HG03025 (cell line): ENCODE measurements around the gene FGF19.

Experiments used
- ATAC-seq: cut with Tn5 transposase; IDR thresholded peaks from one replicate; pipeline ENCODE4 v1.9.1; 2021; ENCODE audit warnings: mild to moderate bottlenecking, moderate library complexity; ENCODE audit not compliant: unreplicated experiment, low FRiP score

The FGF19 gene

GRCh38 chr11:69674267-69674885, 29.4 kb downstream of the FGF19 start:
- no peak for ATAC-seq

GRCh38 chr11:69671734-69672465, 31.9 kb downstream of the FGF19 start:
- no peak for ATAC-seq

DNA sequence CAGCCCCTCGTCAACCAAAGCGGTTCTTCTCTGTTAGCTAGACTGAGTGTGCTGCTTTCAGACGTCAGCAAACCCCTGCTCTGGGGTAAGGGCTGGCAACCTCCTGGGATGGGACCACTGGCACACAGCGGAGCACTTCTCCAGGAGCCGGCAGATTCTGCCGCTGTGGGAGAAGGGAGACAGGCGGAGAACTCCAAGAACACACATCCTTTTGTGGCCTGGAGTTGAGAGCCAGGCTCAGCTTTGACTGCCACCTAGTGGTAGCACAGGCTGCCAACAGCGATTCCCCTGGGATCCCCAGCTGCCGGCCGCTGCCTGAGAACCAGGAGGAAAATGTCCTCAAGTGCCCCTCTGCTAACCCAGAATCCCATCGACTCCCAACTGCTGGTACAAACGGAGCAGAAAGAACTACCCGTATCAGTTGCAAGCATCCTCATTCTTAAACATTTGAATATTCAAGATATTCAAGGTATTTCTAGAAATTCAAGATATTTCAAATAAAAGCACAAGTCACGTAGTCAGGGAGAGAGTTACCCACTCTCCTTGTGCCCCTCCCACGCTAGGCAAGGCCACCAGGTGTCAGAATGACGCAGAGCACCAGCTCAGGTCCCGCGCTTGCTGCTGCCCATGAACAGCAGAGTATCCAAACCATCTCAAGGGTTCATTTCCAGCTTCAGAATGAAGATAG, 33.5 kb downstream of the FGF19 start:
- ATAC-seq, result no peak

GRCh38 chr11:69669486-69669885, 34.3 kb downstream of the FGF19 start:
- no peak for ATAC-seq

GRCh38 chr11:69667619-69668604, 35.9 kb downstream of the FGF19 start:
- ATAC-seq, result no peak

- ATAC-seq, result no peak
These were observed 36.9 kb downstream of the FGF19 start for GRCh38 chr11:69666752-69667536.

DNA sequence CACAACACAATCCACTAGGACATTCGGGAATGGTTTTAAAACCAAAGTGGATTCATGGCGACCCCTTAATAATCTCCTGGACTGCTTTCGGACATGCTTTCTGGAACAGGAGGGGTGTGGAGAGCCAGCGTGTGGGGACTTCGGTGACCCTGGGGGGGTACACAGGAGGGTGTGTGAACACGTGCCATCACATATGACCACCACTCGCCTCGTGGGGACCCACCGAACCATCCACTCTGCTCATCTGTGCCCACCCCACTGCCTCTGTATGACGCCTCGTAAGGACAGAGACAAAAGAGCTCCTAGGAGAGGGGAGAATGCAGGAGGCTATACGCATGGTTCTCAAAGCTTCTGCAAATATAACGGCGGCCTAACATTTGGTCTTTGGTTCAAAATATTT, 37.6 kb downstream of the FGF19 start:
- ATAC-seq, result no peak

GRCh38 chr11:69665669-69666068, 38.2 kb downstream of the FGF19 start:
- ATAC-seq, result no peak

GRCh38 chr11:69664901-69665300, 38.9 kb downstream of the FGF19 start:
- ATAC-seq, result no peak

DNA sequence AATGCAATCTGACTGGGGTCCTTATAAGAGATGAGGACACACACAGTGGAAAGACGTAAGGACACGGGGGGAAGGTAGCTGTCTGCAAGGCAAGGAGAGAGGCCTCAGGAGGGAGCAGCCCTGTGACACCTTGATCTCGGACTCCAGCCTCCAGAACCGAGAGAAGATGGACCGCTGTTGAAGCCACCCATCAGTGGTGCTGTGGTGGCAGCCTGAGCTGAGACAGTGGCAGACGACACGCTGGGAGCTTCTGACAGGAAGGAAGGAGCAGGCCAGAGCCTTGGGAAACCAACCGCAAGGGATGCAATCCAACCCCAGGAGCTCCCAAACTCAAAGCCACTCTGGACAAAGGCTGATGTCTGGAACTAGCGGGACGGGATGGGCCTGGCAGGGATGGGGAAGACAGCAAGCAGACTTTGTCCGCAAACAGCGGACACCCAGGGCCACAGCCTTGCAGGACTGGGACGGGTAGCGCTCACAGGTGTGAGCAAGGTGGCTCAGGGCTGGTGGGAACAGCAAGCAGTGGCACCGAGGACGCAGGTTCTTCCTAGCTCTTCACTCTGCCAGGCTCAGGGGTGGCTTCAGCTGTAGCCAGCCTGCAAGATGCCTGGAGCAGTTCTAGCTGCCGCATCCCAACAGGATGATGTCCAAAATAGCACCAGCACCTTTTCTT, 39.6 kb downstream of the FGF19 start:
- ATAC-seq, result no peak

- no peak for ATAC-seq
These were observed 40.5 kb downstream of the FGF19 start for GRCh38 chr11:69663326-69663725.

GRCh38 chr11:69662806-69663205, 41.0 kb downstream of the FGF19 start:
- no peak for ATAC-seq

- ATAC-seq, result no peak
These were observed 41.7 kb downstream of the FGF19 start for GRCh38 chr11:69662021-69662698.

GRCh38 chr11:69661413-69661715, 42.5 kb downstream of the FGF19 start:
- ATAC-seq, result no peak

- no peak for ATAC-seq
These were observed 43.8 kb downstream of the FGF19 start for GRCh38 chr11:69660001-69660500.

GRCh38 chr11:69659591-69659990, 44.2 kb downstream of the FGF19 start:
- no peak for ATAC-seq

DNA sequence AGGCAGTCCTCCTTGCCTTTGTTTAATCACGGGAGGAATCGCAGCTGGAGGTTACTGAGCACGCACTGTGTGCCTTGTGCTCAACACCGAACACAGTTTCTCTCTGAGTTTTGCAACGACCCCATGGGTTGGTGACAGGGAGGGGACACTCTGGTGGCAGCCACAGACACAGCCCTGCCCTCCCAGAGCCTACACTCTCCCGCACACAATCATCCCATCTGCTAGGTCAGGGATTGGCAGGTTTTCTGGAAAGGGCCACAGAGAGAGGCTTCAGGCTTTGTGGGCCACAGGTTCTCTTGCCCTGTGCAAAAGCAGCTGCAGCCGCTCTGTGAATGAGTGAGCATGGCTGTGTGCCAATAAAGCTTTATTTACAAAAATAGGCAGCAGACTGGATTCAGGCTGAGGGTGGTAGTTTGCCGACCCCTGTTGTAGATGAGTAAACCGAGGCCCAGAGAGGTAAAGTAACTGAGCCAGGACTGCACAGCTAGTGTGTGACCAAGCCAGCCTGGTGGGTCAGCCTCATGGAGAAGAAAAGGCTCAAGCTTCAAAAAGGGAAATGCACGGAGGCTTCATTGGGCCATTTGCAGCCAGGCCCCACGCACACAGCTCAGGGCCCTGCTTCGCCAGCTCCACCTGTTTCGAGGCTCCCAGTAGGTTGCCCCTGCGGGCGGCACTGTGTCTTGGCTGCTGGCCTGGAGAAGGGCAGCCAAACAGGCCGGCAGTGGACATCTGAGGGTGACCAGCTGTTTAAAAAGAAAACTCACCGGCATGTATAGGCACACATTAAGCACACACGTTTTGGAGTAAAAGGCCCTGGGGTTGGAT, 45.0 kb downstream of the FGF19 start:
- ATAC-seq, result no peak
